A549 (cell line): ENCODE results near the gene DEGS1. TPM values are rescaled to one million over a fixed set of nuclear protein-coding genes. Genes with fewer than 3 reads are reported as not detected.

ENCODE experiments used
- ATAC-seq, 2 experiments: fragments of 200-7000 bp in 1 of 2; fragments of >200 bp in 1 of 2; cut with Nextera tagmentation in 1 of 2; cut with Tn5 transposase in 1 of 2; 3 replicates each; pipeline versions ENCODE4 v1.8.0 to v1.9.1; 2018 to 2020; ENCODE audit warnings: mild to moderate bottlenecking in 1 of 2, moderate library complexity in 1 of 2
- CTCF ChIA-PET: fragments of 300-600 bp; sonication (Branson Sonifier 250); formaldehyde crosslinking; extraction: SDS; loops from one replicate; lab custom pipeline; 2021; ENCODE audit warnings: antibody characterized with exemption, inconsistent platforms; lab: Yijun Ruan, JAX
- POLR2A ChIA-PET: fragments of 350-600 bp; formaldehyde crosslinking; extraction: SDS; loops from one replicate; lab custom pipeline; 2021; ENCODE audit warnings: antibody characterized with exemption, inconsistent platforms; lab: Yijun Ruan, JAX
- DNase-seq, 2 experiments: peaks; one replicate each; pipeline versions ENCODE4 v3.0.0 to v3.0.0-alpha.2; 2011 to 2016; ENCODE audit warnings: low read depth in 1 of 2, low spot score in 1 of 2
- FAIRE-seq: peaks from 2 replicates; lab custom pipeline; 2011; peaks lifted over from hg19 to GRCh38; lab: Jason Lieb, UNC
- H3K27ac ChIP-seq, 2 experiments: fragments of >200 bp; sonication (Bioruptor Twin); formaldehyde crosslinking; 3 replicates each; pipeline ENCODE4 v1.5.1; 2016 to 2017
- H3K4me1 ChIP-seq: fragments of >200 bp; sonication (Bioruptor Twin); formaldehyde crosslinking; 3 replicates; pipeline ENCODE4 v1.6.1; 2016
- H3K4me2 ChIP-seq: fragments of >200 bp; sonication (Bioruptor Twin); formaldehyde crosslinking; 3 replicates; pipeline ENCODE4 v1.6.1; 2016
- H3K4me3 ChIP-seq: fragments of >200 bp; sonication (Bioruptor Twin); formaldehyde crosslinking; 3 replicates; pipeline ENCODE4 v1.5.1; 2016
- H3K9me3 ChIP-seq: fragments of >200 bp; sonication (Bioruptor Twin); formaldehyde crosslinking; 3 replicates; pipeline ENCODE4 v1.6.1; 2016
- CHD2 ChIP-seq: fragments of 150-350 bp; IDR thresholded peaks from 2 replicates; pipeline ENCODE4 v1.6.1; 2014; ENCODE audit warnings: low read length; ENCODE audit not compliant: partially characterized antibody
- EHF ChIP-seq: fragments of 250-450 bp; sonication (Bioruptor Pico); IDR thresholded peaks from 2 replicates; pipeline ENCODE4 v1.5.0; 2020; ENCODE audit warnings: mild to moderate bottlenecking
- FOSL2 ChIP-seq, 2 experiments: fragments of 450-650 bp in 1 of 2; fragments of >200 bp in 1 of 2; sonication (Bioruptor Twin) in 1 of 2; formaldehyde crosslinking; IDR thresholded peaks; 2 replicates each; pipeline versions ENCODE4 v1.5.0 to v1.6.1; 2016 to 2020; ENCODE audit warnings: mild to moderate bottlenecking in 1 of 2, moderate library complexity in 1 of 2
- FOXS1 ChIP-seq: fragments of 250-450 bp; sonication (Bioruptor Pico); IDR thresholded peaks from 2 replicates; pipeline ENCODE4 v1.5.0; 2020; ENCODE audit warnings: mild to moderate bottlenecking, moderate library complexity
- HDAC2 ChIP-seq: fragments of 200-600 bp; sonication (generic); IDR thresholded peaks from 2 replicates; pipeline ENCODE4 v1.6.1; 2016
- HEYL ChIP-seq: fragments of 250-450 bp; sonication (Bioruptor Pico); IDR thresholded peaks from 2 replicates; pipeline ENCODE4 v1.8.0; 2021; ENCODE audit warnings: mild to moderate bottlenecking, moderate library complexity
- JUNB ChIP-seq: fragments of >200 bp; sonication (Bioruptor Twin); formaldehyde crosslinking; IDR thresholded peaks from 2 replicates; pipeline ENCODE4 v1.6.1; 2016
- KDM5A ChIP-seq: fragments of 200-600 bp; sonication (generic); IDR thresholded peaks from 2 replicates; pipeline ENCODE4 v1.6.1; 2016; ENCODE audit warnings: antibody characterized with exemption, mild to moderate bottlenecking
- NPAS2 ChIP-seq: fragments of 250-450 bp; sonication (Bioruptor Pico); IDR thresholded peaks from 2 replicates; pipeline ENCODE4 v1.8.0; 2022; ENCODE audit warnings: mild to moderate bottlenecking, moderate library complexity, borderline replicate concordance
- PHF8 ChIP-seq: fragments of 200-600 bp; sonication (generic); IDR thresholded peaks from 2 replicates; pipeline ENCODE4 v1.6.1; 2016; ENCODE audit warnings: low read depth, mild to moderate bottlenecking, antibody characterized with exemption, moderate library complexity, borderline replicate concordance
- POLR2AphosphoS2 ChIP-seq: conservative IDR thresholded peaks from 2 replicates; pipeline ENCODE4 v1.6.1; 2012; ENCODE audit warnings: low read length, improper control_type of control experiment, inconsistent platforms
- RARB ChIP-seq: fragments of 250-450 bp; sonication (Bioruptor Pico); IDR thresholded peaks from 2 replicates; pipeline ENCODE4 v1.8.0; 2021; ENCODE audit warnings: mild to moderate bottlenecking, moderate library complexity
- RCOR1 ChIP-seq: fragments of 150-350 bp; IDR thresholded peaks from 2 replicates; pipeline ENCODE4 v1.6.1; 2014; ENCODE audit warnings: antibody characterized with exemption, low read length, low read depth
- ZC3H11A ChIP-seq: fragments of 450-650 bp; IDR thresholded peaks from 2 replicates; pipeline ENCODE4 v1.6.1; 2014; ENCODE audit warnings: antibody characterized with exemption, mild to moderate bottlenecking
- ZNF302 ChIP-seq: fragments of 250-450 bp; sonication (Bioruptor Pico); IDR thresholded peaks from 2 replicates; pipeline ENCODE4 v1.9.0; 2021; ENCODE audit warnings: inconsistent platforms, mild to moderate bottlenecking, moderate library complexity
- ZSCAN20 ChIP-seq: fragments of 250-450 bp; sonication (Bioruptor Pico); IDR thresholded peaks from 2 replicates; pipeline ENCODE4 v1.8.0; 2022; ENCODE audit warnings: mild to moderate bottlenecking, moderate library complexity
- WGBS: methylation state at CpG from one replicate; pipeline ENCODE4 v1.1.6; 2017; ENCODE audit errors: missing lambda C conversion rate; 5-methylcytosine and 5-hydroxymethylcytosine counted together
- polyA plus RNA-seq, 4 experiments: library from polyadenylated mRNA; depleted of rRNA in 3 of 4; stranded (reverse); fragments of >200 nt; fragmentation: RNase III in 1 of 4; extraction: RNeasy Plus Mini Kit Qiagen cat#74134 plus additional on column Dnase treatment in 1 of 4; gene quantifications; 2 replicates in 3 of 4; 3 replicates in 1 of 4; pipeline ENCODE4 v1.2.3, GENCODE V29; 2011 to 2017
- TF ChIP-seq, protein P1 (sequence below): IDR thresholded peaks from 2 replicates; pipeline ENCODE4 v1.6.1; 2012
- TF ChIP-seq, protein P2 (sequence below): fragments of 200-600 bp; sonication (generic); IDR thresholded peaks from 2 replicates; pipeline ENCODE4 v1.6.1; 2016; ENCODE audit warnings: antibody characterized with exemption, mild to moderate bottlenecking, moderate library complexity
- TF ChIP-seq, protein P3 (sequence below): fragments of 250-450 bp; sonication (Bioruptor Pico); IDR thresholded peaks from 2 replicates; pipeline ENCODE4 v1.5.0; 2020; ENCODE audit warnings: low read depth, mild to moderate bottlenecking, moderate library complexity
- TF ChIP-seq, protein P4 (sequence below): IDR thresholded peaks from 2 replicates; pipeline ENCODE4 v1.6.1; 2012; ENCODE audit warnings: low read depth, borderline replicate concordance

The DEGS1 gene
- polyA plus RNA-seq, 2 of the 4 experiments (the other 2 are of a cell fraction): 109 to 112 TPM

DNA sequence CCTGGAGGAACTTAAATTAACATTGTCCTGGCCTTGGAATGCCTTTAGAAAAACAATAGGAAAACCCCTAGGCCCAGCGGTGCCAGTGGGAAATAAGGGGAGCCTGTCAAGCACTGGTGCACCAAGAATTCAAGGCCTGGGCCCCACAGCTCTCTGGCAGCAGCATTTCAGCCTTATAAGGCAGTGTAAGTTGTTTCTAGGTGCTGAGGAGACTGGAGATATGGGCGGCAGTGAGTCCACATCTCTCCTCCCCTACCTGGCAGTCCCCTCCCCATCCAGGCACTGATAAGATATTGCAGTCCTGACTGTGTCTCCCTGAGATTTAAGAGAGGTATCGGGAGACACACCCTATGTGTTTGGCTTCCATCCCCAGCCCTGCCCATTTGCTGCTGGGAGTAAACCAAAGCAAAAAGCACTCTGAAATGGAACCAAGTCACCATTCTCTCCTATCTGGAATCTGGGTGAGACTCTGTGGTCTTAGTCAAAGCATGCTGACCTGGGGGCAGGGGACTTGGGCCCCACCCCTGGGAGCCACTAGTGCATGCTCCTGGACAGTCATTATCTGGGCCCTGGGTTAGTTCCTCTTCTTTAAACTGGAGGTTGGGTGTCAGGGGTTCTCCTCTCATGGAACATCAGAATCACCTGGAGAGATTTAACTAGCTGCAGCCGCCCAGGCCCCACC is 30.5 kb downstream of the DEGS1 start:
- Histone ChIP-seq H3K9me3 (no peaks in the 10 kb centered on the region), H3K4me3 (no peak overlapping the region), H3K4me2 (no peak overlapping the region), H3K27ac (no peak overlapping the region), H3K4me1 (peaks cover 23% of the 10 kb centered on the region)
- FAIRE-seq: no peak
- POLR2A ChIA-PET: no interaction called here
- CTCF ChIA-PET: no interaction called here
- WGBS: 84% methylated on average over 4 of the region's 4 CpGs
- DNase-seq: no peak
- ATAC-seq: peak in 1 of 2 experiments; percentile 24; a peak in 3 of 6 replicates
- TF ChIP-seq CHD2: no peak
- TF ChIP-seq ZNF302 (CRISPR knock-in tag): no peak
- TF ChIP-seq JUNB: no peak
- TF ChIP-seq FOXS1: no peak
- TF ChIP-seq FOSL2 (IDR thresholded peaks at IDR 0.05): no peak
- no peak for TF ChIP-seq FOSL2 (CRISPR knock-in tag; IDR thresholded peaks at IDR 0.05)
- no peak for TF ChIP-seq EHF (CRISPR knock-in tag)
- no peak for TF ChIP-seq KDM5A
- TF ChIP-seq ZSCAN20 (CRISPR knock-in tag): no peak
- TF ChIP-seq HDAC2: no peak
- TF ChIP-seq, protein P1, sequence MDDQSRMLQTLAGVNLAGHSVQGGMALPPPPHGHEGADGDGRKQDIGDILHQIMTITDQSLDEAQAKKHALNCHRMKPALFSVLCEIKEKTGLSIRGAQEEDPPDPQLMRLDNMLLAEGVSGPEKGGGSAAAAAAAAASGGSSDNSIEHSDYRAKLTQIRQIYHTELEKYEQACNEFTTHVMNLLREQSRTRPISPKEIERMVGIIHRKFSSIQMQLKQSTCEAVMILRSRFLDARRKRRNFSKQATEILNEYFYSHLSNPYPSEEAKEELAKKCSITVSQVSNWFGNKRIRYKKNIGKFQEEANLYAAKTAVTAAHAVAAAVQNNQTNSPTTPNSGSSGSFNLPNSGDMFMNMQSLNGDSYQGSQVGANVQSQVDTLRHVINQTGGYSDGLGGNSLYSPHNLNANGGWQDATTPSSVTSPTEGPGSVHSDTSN: no peak
- TF ChIP-seq NPAS2 (CRISPR knock-in tag): no peak
- TF ChIP-seq, protein P2, sequence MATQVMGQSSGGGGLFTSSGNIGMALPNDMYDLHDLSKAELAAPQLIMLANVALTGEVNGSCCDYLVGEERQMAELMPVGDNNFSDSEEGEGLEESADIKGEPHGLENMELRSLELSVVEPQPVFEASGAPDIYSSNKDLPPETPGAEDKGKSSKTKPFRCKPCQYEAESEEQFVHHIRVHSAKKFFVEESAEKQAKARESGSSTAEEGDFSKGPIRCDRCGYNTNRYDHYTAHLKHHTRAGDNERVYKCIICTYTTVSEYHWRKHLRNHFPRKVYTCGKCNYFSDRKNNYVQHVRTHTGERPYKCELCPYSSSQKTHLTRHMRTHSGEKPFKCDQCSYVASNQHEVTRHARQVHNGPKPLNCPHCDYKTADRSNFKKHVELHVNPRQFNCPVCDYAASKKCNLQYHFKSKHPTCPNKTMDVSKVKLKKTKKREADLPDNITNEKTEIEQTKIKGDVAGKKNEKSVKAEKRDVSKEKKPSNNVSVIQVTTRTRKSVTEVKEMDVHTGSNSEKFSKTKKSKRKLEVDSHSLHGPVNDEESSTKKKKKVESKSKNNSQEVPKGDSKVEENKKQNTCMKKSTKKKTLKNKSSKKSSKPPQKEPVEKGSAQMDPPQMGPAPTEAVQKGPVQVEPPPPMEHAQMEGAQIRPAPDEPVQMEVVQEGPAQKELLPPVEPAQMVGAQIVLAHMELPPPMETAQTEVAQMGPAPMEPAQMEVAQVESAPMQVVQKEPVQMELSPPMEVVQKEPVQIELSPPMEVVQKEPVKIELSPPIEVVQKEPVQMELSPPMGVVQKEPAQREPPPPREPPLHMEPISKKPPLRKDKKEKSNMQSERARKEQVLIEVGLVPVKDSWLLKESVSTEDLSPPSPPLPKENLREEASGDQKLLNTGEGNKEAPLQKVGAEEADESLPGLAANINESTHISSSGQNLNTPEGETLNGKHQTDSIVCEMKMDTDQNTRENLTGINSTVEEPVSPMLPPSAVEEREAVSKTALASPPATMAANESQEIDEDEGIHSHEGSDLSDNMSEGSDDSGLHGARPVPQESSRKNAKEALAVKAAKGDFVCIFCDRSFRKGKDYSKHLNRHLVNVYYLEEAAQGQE: no peak

DNA sequence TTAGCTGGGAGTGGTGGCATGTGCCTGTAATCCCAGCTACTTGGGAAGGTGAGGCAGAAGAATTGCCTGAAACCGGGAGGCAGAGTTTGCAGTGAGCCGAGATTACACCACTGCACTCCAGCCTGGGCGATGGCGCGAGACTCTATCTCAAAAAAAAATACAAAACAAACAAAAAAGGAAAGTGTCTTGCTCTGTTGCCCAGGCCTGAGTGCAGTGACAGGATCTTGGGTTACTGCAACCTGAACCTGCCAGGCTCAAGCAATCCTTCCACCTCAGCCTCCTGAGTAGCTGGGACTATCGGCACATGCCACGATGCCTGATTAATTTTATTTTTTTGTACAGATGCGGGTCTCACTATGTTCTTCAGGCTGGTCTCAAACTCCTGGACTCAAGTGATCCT is 33.3 kb downstream of the DEGS1 start:
- FAIRE-seq (no peak), ATAC-seq (no peak), DNase-seq (no peak)
- H3K4me2 ChIP-seq: no peak overlapping the region
- no peak overlapping the region for H3K4me3 ChIP-seq
- H3K4me1 ChIP-seq: peaks cover 19% of the 10 kb centered on the region
- no peak overlapping the region for H3K27ac ChIP-seq
- ChIA-PET CTCF (interaction anchor here (1.3 kb wide), 1 partner anchor 10 kb away, joined by 4 read pairs; no protein-coding TSS in a partner anchor), POLR2A (no interaction called here)
- no peaks in the 10 kb centered on the region for H3K9me3 ChIP-seq
- no peak for TF ChIP-seq JUNB
- TF ChIP-seq PHF8: no peak
- TF ChIP-seq ZNF302 (CRISPR knock-in tag): no peak
- TF ChIP-seq RARB (CRISPR knock-in tag): no peak
- TF ChIP-seq, protein P3, sequence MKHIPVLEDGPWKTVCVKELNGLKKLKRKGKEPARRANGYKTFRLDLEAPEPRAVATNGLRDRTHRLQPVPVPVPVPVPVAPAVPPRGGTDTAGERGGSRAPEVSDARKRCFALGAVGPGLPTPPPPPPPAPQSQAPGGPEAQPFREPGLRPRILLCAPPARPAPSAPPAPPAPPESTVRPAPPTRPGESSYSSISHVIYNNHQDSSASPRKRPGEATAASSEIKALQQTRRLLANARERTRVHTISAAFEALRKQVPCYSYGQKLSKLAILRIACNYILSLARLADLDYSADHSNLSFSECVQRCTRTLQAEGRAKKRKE: no peak
- TF ChIP-seq, protein P4, sequence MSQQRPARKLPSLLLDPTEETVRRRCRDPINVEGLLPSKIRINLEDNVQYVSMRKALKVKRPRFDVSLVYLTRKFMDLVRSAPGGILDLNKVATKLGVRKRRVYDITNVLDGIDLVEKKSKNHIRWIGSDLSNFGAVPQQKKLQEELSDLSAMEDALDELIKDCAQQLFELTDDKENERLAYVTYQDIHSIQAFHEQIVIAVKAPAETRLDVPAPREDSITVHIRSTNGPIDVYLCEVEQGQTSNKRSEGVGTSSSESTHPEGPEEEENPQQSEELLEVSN: no peak
- no peak for TF ChIP-seq POLR2AphosphoS2
- TF ChIP-seq ZC3H11A: no peak
- TF ChIP-seq HDAC2: no peak
- TF ChIP-seq HEYL (CRISPR knock-in tag): no peak
- TF ChIP-seq RCOR1: no peak
- 92% methylated on average over 8 of the region's 8 CpGs for WGBS
